ENCODE data around the gene DNAI4.
"Not testable (repeated sequence)": the region's sequence is repeated elsewhere in the genome, so short reads cannot be mapped to it uniquely, and the experiment has no call there.

Gene DNAI4

DNA sequence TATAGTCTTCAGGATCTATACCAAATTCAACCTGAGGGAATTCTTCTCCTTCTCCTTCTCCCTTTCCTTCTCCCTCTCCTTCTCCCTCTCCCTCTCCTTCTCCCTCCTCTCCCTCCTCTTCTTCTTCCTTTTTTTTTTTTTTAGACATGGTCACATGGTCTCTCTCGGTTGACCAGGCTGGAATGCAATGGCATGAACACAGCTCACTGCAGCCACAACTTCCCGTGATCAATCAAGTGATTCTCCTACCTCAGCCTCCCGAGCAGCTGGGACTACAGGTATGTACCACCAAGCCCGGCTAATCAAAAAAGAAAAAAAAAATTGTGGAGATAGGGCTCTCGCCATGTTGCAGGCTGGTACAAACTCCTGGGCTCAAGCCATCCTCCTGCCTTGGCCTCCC is 51.5 kb downstream of the DNAI4 start:
- DNase-seq (ENCODE audit: low read depth) = no peak
- H3K4me3 ChIP-seq (ENCODE audit: control insufficient read depth, low read depth, low read length) = no peak overlapping the region
- TF ChIP-seq CTCF (conservative IDR thresholded peaks at IDR 0.05; ENCODE audit: control insufficient read depth, insufficient read depth, low read depth, low read length) = no peak

DNA sequence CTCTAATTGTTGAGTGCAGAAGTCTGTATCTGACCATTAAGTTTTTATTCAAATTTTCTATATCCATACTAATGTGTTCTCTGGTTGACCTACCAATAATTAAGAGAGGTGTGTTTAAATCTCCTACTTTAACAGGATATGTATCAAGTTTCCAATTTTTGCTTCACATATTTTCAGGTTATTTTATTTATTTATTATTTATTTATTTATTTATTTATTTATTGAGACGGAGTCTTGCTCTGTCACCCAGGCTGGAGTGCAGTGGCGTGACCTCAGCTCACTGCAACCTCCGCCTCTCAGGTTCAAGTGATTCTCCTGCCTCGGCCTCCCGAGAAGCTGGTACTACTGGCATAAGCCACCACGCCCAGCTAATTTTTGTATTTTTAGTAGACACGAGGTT is 52.6 kb downstream of the DNAI4 start:
- not testable (repeated sequence) for H3K4me3 ChIP-seq (ENCODE audit: control insufficient read depth, low read depth, low read length); DNase-seq (ENCODE audit: low read depth)

DNA sequence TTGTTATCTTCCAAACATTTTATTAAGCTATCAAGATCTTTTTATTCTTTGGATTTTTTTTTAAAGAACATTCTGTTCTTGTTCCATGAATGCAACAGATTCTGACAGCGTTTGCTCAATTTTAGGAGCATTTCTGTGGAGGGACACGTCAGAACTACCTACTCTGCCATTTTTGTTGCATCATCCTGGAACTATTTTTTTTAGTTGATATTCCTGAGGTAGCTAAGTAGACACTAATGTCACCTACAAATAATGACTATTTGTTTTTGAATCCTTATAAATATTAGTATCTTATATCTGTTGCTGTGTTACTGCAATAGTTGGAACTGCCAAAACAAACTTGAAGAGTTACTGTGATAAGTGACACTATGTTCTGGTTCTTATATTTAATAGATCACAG is 57.2 kb downstream of the DNAI4 start:
- no peak overlapping the region for H3K4me3 ChIP-seq (ENCODE audit: control insufficient read depth, low read depth, low read length)
- DNase-seq (ENCODE audit: low read depth) = peak; percentile 8
- no peak for TF ChIP-seq CTCF (conservative IDR thresholded peaks at IDR 0.05; ENCODE audit: control insufficient read depth, insufficient read depth, low read depth, low read length)

GRCh38 chr1:66860529-66860928 is 64.1 kb downstream of the DNAI4 start:
- no peak for DNase-seq (ENCODE audit: low read depth)
- H3K4me3 ChIP-seq (ENCODE audit: control insufficient read depth, low read depth, low read length) = no peak overlapping the region
- no peak for TF ChIP-seq CTCF (conservative IDR thresholded peaks at IDR 0.05; ENCODE audit: control insufficient read depth, insufficient read depth, low read depth, low read length)

DNA sequence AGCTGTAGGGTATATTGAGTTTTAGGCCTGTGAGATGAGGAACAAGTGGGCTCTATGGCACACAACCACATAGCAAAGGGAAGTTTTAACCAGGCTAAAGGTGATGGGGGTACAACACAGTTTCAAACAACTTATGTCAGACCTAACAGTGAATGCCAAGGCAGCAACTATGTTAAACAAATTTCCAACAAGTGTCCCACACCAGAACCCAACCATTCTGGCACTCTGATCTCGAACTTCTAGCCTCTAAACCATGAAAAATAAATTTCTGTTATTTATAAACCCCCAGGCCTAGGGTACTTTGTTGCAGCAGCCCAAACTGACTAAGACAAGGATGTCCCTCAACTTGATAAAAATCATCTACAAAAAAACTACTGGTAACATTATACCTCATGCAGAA is 71.3 kb downstream of the DNAI4 start:
- no peak for DNase-seq (ENCODE audit: low read depth)
- no peak overlapping the region for H3K4me3 ChIP-seq (ENCODE audit: control insufficient read depth, low read depth, low read length)
- TF ChIP-seq CTCF (conservative IDR thresholded peaks at IDR 0.05; ENCODE audit: control insufficient read depth, insufficient read depth, low read depth, low read length) = no peak

DNA sequence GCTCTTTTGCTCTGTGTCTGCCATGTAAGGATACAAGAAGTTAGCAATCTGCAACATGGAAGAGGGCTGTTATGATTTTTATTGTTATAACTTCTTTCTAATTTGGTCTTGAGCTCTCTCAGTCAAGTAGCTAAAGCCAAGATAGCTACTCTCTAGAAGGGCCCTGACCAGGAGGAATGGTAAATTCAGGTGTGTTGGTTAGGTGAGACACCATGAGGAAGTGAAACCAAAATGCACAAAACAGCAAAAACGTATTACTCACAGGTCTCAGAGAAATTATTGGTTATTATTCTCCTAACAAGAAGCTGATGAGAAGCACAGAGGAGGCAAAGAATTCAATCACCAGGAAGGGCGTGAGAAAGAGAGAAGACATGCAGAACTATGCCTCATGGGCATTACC is 71.8 kb downstream of the DNAI4 start:
- DNase-seq (ENCODE audit: low read depth) = no peak
- H3K4me3 ChIP-seq (ENCODE audit: control insufficient read depth, low read depth, low read length) = no peak overlapping the region
- TF ChIP-seq CTCF (conservative IDR thresholded peaks at IDR 0.05; ENCODE audit: control insufficient read depth, insufficient read depth, low read depth, low read length) = no peak

DNA sequence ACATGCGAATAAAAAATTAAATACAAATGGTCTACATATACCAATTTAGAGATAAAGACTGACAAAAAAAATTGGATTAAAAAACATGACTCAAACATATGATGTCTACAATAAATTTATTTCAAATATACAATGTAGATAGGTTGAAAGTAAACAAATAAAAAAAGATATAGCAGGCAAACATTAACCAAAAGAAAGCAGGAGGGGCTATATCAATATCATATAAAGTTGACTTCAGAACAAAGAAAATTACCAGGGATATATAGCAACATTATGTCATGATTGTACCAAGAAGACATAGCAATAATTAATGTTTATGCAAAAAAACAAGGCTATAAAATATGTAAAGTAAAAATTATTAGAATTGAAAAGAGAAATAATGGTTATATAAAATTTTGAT is 73.7 kb downstream of the DNAI4 start:
- DNase-seq (ENCODE audit: low read depth) = no peak
- no peak overlapping the region for H3K4me3 ChIP-seq (ENCODE audit: control insufficient read depth, low read depth, low read length)
- no peak for TF ChIP-seq CTCF (conservative IDR thresholded peaks at IDR 0.05; ENCODE audit: control insufficient read depth, insufficient read depth, low read depth, low read length)

All from fibroblast of mammary gland (primary cell).